Measurements from ENCODE around the gene ZNF473. TPM values are rescaled to one million over a fixed set of nuclear protein-coding genes. Genes with fewer than 3 reads are reported as not detected.

The ZNF473 gene
- total RNA-seq, 1 donor from 2014 or later, result 6.3 TPM

DNA sequence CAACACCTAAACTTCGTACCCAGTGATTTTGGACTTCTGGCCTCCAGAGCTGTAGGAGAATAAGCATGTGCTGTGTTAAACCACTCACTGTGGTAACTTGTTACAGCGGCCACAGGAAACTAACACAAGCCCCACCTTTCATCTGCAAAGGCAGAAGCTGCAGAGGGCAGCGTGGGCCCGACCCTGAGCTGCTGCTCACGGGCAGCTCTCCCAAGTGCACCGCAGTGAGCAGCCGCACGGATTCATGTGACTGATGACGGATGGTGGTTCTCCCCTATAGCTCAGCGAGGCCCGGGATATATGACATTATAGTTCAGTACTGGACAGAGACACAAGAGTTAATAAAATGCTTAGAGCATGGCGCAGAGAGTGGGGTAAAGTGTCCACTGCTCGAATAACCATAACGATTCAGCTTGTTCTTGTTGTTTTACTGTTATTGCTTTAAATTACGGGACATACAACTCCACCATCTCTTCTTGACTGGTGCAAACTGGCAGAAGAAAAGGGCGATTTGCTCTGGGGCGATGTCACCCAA lies 22.5 kb upstream of the ZNF473 start:
- no peak for DNase-seq (ENCODE audit: extremely low read depth, low read depth, low spot score)

DNA sequence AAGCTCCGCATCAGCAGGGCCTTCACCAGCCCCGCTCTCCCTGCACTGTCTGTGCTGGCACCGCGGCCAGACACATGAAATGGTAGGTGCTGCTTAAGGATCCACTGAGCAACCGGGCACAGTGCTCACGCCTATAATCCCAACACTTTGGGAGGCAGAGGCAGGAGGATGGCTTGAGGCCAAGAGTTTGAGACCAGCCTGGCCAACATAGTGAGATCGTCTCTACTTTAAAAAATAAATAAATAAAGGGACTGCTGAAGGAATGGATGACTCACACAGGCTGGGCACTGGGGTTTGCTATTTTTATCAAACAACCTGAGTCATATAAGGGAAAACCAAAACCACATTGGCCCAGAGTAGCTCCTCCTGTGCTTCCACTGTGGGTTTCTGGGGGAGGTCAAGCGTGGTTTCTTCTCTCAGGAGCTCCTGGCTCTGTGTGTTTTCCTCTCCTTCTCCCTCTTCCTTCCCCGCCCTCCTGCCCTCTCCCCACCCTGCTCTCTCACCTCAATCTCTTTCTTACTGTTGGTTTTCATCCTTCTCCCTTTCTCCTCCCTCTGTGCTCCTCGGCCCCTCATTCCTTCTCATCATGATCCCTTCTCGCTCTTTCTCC lies 21.9 kb upstream of the ZNF473 start:
- DNase-seq (ENCODE audit: extremely low read depth, low read depth, low spot score), result no peak

DNA sequence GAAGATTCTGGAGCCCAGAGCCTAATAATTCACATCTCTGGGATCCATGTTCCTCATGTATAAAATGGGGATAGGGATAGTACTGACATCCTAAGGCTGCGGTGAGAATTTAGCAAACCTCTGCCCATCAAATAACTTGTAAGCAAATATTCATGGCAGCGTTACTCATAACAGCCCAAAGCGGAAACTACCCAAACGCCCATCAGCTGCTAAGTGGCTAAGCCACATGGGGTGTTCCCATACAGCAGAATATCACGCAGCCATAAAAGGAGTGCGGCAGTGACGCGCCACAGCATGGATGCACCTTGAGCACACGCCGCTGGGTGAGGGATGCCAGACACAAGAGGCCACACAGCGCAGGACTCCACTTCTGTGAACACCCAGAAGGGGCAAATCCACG lies 20.4 kb upstream of the ZNF473 start:
- DNase-seq (ENCODE audit: extremely low read depth, low read depth, low spot score), result no peak

DNA sequence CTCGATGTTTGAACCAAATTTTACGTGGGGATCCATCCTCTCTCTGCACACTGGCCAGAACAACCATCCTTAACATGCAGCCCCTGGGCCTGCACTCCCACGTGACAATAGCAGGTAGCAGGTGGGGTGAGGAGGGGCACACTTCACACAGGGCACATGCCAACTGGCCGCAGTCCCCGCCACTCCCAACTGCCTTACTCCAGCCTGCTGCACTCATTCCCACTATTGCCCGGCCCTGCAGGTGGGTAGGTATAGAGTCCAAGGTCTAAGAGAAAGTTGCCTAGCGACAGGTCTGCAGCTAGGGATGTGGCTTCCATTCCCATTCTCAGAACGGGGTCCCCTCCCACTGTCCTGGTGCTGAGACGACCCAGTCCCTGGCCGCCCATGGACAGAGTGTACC lies 18.6 kb upstream of the ZNF473 start:
- DNase-seq (ENCODE audit: extremely low read depth, low read depth, low spot score), result no peak

DNA sequence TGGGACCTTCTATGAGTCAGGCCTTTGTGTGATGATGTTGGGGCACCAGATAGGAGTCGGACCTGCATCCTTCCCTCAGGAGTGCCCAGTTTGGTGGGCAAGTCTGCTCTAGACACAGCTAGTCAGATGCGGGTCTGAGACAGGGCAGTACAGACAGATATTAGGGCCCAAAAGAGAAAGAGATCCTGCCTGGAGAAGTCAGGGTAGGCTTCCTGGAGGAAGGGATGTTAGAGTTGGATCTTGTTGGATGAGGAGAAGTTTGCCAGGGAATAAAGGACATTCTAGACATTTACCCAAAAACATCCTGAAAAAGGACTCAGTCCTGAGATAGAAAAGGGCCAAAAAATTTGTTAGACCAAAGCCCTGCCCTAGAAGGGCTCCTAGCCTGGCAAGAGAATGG lies 17.9 kb upstream of the ZNF473 start:
- DNase-seq (ENCODE audit: extremely low read depth, low read depth, low spot score), result no peak

DNA sequence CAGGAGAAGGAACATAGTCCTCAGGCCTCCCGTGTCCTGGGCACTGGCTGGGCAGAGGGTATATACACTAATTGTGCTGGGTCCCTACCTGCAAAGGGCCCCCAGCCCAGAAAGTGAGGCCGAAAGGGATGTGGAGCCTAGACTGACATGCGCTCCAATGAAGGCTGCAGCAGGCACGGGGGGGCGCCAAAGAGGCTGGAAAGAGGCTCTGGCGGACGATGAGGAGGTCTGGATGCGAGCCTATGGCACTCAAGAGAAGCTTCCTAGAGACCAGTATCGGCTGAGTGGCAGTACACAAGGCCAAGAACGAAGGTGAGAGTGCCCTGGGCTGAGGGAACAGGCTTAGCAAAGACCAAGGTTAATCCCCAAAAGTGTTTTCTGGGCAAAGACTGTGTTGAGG lies 17.3 kb upstream of the ZNF473 start:
- no peak for DNase-seq (ENCODE audit: extremely low read depth, low read depth, low spot score)

DNA sequence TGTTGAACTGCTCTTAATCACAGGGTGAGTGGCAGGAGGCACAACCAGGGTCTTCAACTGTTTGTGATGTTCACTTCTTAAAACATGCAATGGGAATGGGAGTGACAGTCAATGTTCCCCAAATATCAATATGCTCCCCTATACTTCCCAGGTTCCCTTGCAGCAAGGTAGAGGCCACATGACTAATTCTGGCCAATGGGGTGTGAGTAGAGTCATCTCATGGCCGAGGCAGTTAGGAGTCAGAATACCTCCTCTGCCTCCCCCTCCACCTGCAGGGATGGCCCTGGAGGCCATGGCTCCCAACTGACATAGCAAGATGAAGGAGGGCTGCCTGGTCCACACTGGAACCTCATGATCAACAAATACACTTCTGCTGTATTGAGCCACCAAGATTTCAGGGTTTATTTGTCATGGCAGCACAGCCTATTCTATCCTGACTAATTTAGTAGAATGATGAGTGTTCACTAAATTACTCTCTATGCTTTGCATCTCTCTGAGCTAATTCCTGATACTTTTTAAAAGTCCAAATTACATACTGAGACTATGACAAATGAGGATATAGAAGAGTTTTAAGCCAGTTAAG lies 9.5 kb upstream of the ZNF473 start:
- no peak for DNase-seq (ENCODE audit: extremely low read depth, low read depth, low spot score)

DNA sequence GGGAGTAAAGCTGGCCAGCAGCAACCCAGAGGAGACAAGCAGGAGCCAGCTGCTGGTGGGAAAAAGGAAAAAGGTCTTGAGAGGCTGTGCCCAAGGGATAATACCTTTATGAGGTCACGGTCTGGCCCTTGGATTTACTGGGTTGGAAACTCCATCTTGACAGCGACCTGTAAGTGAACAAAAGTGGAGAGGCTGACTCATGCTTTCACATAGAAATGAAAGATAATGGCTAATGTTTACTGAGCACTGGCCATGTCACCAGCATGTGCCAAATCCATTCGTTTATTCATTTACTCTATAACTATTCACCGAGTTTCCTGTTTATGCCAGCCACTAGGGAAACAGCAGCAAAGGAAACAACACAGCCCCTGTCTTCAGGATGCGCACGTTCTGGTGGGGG lies 5.3 kb upstream of the ZNF473 start:
- no peak for DNase-seq (ENCODE audit: extremely low read depth, low read depth, low spot score)

DNA sequence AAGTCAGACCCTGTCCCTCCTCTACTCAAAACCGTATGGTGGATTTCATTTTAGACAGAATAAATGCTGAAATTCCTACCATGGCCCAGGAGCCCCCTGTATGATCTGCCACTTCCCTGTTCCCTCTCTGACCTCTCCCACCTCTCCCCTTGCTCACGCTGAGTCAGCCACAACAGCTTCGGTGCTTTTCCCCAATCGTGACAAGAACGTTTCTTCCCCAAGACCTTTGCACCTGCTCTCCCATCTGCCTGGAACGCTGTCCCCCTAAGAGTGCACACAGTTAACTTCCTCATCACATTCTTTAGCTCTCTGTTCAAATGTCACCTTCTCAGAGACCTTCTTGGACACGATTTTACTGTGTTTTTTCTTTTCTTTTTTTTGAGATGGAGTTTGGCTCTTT lies 3.0 kb upstream of the ZNF473 start:
- no peak for DNase-seq (ENCODE audit: extremely low read depth, low read depth, low spot score)

DNA sequence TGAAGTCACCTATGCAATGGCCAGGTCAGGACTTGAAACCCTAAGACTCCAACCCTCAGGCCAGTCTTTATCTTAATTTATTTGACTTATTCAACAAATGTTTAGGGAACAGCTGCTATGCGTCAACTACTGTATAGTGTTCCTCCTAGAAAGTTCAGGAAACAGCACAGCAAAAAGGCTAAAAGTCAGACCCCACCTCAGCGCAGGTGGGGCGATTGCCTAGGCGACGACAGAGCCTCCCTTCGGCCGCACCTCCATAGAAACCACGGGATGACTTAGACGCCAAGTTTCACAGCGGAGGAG lies 1.1 kb upstream of the ZNF473 start:
- DNase-seq (ENCODE audit: extremely low read depth, low read depth, low spot score), result no peak

DNA sequence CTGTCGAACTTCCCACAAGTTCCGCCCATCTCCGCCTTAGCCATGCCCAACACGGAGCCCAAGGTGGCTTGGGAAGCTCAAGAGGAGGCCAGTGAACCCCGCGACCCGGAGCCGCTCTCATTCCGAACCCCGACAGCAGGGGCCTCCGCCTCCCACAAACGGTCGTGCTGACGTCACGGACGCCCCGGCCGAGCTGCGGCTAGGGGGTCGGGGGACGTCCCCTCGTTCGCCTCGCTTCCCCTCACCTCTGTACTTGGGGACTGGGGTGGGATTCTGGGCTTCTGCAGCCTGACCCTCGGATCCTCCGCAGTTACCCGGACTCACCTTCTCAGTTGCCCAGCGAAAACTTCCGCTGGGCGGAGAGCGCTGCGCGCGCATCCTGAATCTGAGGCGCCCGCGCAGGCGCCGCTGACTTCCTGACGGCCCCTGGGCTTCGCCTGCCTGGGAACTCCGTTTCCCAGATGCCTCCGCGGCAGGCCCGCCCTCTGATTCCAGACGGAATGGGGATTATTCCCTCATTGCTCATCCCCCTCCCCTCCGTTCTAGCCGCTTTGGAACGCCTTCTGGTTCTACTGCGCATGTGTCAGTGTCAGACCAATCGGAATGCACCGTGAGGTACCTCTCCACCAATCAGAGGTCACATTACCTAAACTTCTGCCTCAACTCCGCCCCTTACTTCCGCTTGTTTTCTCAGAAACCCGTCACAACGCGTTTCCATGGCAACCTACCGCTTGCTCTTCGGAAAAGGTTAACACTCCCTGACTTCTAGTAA lies 597 bp upstream of the ZNF473 start, which contains the start of gene VRK3:
TSS of gene VRK3 (minus strand) at position 351 of the 772 bp plus-strand sequence. CDS start 9,210 bp downstream, outside the sequence.
- peak; percentile 100 for DNase-seq (ENCODE audit: extremely low read depth, low read depth, low spot score)

DNA sequence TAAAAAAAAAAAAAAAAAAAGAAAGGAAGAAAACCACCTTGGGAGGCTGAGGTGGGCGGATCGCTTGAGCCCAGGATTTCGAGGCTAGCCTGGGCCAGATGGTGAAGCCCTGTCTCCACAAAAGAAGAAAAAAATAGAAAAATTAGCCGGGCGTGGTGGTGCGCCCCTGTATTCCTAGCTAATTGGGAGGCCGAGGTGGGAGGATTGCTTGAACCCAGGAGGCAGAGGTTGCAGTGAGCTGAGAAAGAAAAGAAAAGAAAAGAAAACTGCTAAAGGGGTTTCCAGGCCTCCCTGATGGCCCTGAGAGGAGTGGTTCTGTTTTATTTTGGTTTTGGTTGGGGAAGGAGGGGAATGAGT lies 723 bp downstream of the ZNF473 start:
- DNase-seq (ENCODE audit: extremely low read depth, low read depth, low spot score), result no peak

DNA sequence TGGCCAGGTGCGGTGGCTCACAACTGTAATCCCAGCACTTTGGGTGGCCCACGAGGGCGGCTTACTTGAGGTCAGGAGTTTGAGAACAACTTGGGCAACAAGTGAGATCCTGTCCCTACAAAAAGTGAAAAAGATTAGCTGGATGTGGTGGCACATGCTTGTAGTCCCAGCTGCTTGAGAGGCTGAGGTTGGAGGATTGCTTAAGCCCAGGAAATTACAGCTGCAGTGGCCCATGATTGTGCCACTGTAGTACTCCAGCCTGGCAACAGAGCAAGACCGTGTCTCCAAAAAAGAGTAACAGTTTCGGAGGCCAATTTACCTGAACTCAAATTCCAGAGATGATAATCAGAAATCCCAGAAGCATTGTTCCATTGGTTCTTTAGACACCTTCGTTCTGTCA lies 4.4 kb downstream of the ZNF473 start:
- no peak for DNase-seq (ENCODE audit: extremely low read depth, low read depth, low spot score)

DNA sequence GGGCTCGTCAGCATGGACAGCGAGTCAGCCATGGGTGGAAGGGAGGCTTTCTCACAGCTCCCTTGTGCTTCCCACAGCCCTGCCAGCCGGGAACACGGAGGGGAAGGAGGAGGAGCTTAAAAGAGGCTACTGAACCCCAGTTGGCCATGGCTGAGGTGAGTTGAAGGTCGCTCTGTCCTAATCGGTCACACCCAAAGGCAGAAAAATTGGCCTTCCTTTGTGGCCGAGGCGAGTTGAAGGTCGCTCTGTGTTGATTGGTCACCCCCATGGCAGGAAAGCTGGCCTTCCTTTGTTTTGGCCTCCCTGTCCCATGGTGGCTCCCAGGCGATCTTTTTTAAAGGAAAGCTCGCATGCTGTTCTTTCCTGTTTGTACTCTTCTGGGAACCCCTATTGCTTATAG lies 5.1 kb downstream of the ZNF473 start:
- DNase-seq (ENCODE audit: extremely low read depth, low read depth, low spot score), result no peak

DNA sequence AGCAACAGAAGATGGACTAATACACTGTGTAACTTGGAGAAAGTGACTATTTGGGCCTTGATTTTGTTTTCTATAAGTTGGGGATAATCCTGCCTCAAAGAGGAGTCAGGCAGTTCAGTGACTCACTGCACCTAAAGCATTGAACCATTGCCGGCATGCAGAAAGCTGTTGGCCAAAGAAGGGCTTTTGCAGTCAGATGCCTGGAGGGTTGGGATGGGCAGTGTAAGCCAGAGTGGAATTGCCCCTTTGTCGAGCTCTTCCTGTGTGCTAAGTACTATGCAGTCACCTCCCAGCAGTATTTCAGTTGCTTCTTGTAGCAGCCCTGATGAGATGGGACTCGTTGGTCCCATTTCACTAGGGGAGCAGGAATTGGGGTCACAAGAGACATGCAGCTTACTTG lies 11.1 kb downstream of the ZNF473 start:
- DNase-seq (ENCODE audit: extremely low read depth, low read depth, low spot score), result no peak

DNA sequence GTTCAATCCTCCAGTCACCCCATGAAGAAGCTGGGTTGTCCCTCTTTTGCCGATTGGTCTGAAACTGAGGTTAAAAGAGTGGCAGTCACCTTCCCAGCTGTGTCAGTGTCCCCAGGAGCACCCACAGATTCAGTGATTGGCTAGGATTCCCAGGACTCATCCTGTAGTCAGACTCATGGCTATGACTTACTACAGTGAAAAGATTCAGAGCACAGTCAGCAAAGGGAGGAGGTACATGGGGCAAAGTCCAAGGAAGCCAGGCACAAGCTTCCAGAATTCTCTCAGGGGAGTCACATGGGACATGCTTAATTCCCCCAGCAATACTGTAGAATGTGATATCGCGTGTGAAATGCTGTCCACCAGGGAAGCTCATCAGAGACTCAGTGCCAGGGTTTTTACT lies 14.2 kb downstream of the ZNF473 start:
- DNase-seq (ENCODE audit: extremely low read depth, low read depth, low spot score), result no peak

DNA sequence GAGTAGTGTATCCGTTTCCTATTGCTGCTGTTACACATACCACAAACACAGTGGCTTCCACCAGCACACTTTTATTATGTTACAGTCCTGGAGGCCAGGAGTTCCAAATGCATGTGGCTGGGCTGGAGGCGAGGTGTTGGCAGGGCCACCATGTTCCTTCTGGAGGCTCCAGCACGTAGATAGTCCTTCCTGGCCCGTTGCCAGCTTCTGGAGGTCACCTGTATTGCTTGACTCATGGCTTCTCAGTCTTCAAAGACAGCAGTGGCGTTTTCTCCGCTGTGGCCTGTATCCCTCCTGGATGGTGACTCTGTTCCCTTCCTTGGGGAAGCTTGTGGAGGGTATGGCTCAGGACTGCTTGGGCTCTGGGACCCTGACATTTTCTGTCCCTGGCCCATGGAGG lies 15.2 kb downstream of the ZNF473 start:
- no peak for DNase-seq (ENCODE audit: extremely low read depth, low read depth, low spot score)

DNA sequence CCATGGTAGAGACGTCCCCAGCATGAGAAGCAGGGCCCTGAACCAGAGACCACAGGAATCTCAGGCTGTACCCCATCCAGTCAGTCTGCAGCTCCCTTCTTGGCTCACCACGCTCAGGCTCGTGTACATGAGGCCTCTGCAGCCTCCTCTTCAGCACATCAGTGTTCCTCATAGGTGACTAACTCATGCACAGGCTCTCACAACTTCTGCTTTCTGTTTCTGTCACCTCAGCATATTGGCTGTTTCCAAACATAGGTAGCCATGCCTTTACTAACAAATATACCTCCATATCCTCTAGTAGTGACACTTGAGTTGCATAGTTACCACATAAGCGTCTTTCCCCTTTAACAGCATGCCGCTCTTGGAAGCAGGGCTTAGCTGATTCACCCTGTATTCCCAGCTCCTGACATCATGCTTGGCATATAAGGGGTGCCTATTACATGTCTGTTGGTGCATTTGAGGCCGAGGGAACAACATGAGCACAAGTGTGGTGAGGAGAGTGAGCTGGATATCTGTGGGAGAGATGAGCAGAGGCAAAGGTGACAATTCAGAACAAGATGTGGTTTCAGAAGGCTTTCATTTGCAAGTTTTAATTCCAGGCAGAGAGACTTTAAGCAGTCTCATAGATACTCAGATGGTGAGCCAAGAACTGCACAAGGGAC lies 16.7 kb downstream of the ZNF473 start:
- DNase-seq (ENCODE audit: extremely low read depth, low read depth, low spot score), result no peak

DNA sequence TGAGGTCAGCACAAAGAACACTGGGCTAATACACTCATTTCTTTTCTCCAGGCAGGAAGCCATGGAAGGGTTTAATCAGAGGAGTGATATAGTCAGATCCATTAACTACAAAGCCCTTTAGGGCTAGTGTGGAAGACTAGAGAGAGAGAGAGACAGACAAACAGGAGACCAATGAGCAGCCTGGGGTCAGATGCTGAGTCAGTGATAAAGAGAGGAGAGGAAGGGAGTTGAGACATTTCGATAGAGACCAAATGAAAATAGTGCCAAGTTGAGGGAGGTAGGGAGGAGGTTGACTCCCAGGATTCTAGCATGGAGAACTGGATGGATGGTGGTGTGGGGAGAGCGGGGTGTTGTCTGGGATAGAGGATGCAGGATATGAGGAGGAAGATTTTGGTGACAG lies 18.2 kb downstream of the ZNF473 start:
- no peak for DNase-seq (ENCODE audit: extremely low read depth, low read depth, low spot score)

DNA sequence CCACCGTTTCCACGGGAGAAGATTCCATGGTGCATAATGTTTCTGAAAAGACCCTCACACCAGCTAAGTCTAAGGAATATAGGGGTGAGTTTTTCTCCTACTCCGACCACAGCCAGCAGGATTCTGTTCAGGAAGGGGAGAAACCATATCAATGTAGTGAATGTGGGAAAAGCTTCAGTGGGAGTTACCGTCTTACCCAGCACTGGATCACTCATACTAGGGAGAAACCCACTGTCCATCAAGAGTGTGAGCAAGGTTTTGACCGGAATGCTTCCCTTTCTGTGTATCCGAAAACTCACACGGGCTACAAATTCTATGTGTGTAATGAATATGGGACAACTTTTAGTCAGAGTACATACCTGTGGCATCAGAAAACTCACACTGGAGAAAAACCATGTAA lies 19.1 kb downstream of the ZNF473 start:
- no peak for DNase-seq (ENCODE audit: extremely low read depth, low read depth, low spot score)

DNA sequence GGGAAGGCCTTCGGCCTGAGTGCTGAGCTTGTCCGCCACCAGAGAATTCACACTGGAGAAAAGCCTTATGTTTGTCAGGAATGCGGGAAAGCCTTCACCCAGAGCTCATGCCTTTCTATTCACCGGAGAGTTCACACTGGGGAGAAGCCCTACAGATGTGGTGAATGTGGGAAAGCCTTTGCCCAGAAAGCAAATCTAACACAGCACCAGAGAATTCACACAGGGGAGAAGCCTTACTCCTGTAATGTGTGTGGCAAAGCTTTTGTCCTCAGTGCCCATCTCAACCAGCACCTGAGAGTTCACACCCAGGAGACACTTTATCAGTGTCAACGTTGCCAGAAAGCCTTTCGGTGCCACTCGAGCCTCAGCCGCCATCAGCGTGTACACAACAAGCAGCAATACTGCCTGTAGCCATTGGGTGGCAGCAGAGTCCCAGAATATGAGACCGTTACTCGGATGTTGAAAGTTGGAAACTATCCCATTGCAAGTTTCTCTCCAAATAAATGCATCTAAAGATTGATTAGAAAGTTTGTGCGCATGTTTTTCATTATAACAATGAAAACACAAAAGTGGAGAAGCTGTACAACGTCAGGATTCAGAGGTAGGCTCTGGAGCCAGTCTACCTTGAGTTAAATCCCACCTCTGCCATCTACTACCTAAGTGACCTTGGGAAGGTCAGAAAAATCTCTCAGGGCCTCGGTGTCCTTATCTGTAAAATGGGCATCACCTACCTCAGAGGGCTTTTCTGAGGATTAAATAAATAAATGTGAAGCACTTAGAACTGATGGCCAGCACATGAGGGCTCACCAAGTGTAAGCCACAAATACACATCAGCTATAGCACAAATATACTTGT lies 21.1 kb downstream of the ZNF473 start:
- DNase-seq (ENCODE audit: extremely low read depth, low read depth, low spot score), result no peak
